ENCODE data around the gene TJP1. TPM values are rescaled to one million over a fixed set of nuclear protein-coding genes. Genes with fewer than 3 reads are reported as not detected.

Gene TJP1
- 10 to 100 TPM; 47.2 to 70.1 TPM for total RNA-seq

- Histone ChIP-seq H3K4me3 (peak within 1 kb of the TSS; percentile 65), H3K4me1 (peaks cover 5% of the 10 kb centered on the region), H3K36me3 (no peaks in the 10 kb centered on the region), H3K9me3 (no peaks in the 10 kb centered on the region), H3K27me3 (no peaks in the 10 kb centered on the region), H3K9ac (ENCODE audit: low read depth in 2 of 2, low read length in 2 of 2) (peak within 1 kb of the TSS; percentile 71 to 84), H3K27ac (peak within 1 kb of the TSS; percentile 90)
- DNase-seq, result peak; percentile 83
- intact Hi-C loops (cut with DNase I), result loop anchor here (10.0 kb wide), 1 partner anchor 127 kb away; no protein-coding TSS in a partner anchor
- no peak for TF ChIP-seq CTCF (IDR thresholded peaks at IDR 0.05)
Measured at GRCh38 chr15:29822100-29822683, at the start of gene TJP1. Gene TJP1, minus strand, starts transcription at chr15:29822468. Its CDS starts 440 bp downstream, at chr15:29822028.

- H3K4me1 ChIP-seq, result no peaks in the 10 kb centered on the region
- no peak overlapping the region for H3K4me3 ChIP-seq
- no peaks in the 10 kb centered on the region for H3K36me3 ChIP-seq
- H3K9ac ChIP-seq (ENCODE audit: low read depth in 2 of 2, low read length in 2 of 2), result no peak overlapping the region
- H3K9me3 ChIP-seq, result no peaks in the 10 kb centered on the region
- no peak overlapping the region for H3K27ac ChIP-seq
- no peaks in the 10 kb centered on the region for H3K27me3 ChIP-seq
- no peak for DNase-seq
- no peak for TF ChIP-seq CTCF (IDR thresholded peaks at IDR 0.05)
- intact Hi-C loops (cut with DNase I), result no loop called here
Measured at GRCh38 chr15:29871401-29871800, 49.1 kb upstream of the TJP1 start.

GRCh38 chr15:29870495-29871151 is 48.4 kb upstream of the TJP1 start:
- H3K9ac ChIP-seq (ENCODE audit: low read depth in 2 of 2, low read length in 2 of 2), result no peak overlapping the region
- intact Hi-C loops (cut with DNase I), result no loop called here

GRCh38 chr15:29867241-29868000 is 45.2 kb upstream of the TJP1 start:
- DNase-seq, result no peak
- H3K4me1 ChIP-seq, result no peaks in the 10 kb centered on the region
- TF ChIP-seq CTCF (IDR thresholded peaks at IDR 0.05), result no peak
- no peaks in the 10 kb centered on the region for H3K36me3 ChIP-seq
- no peak overlapping the region for H3K4me3 ChIP-seq
- no peak overlapping the region for H3K9ac ChIP-seq (ENCODE audit: low read depth in 2 of 2, low read length in 2 of 2)
- no peak overlapping the region for H3K27ac ChIP-seq
- intact Hi-C loops (cut with DNase I), result no loop called here
- H3K27me3 ChIP-seq, result no peaks in the 10 kb centered on the region
- no peaks in the 10 kb centered on the region for H3K9me3 ChIP-seq

More at GRCh38 chr15:29870495-29871151, 48.4 kb upstream of the TJP1 start:
- no peak for TF ChIP-seq CTCF (IDR thresholded peaks at IDR 0.05)
- Histone ChIP-seq H3K36me3 (no peaks in the 10 kb centered on the region), H3K4me3 (no peak overlapping the region), H3K27ac (no peak overlapping the region), H3K9me3 (no peaks in the 10 kb centered on the region), H3K27me3 (no peaks in the 10 kb centered on the region), H3K4me1 (no peaks in the 10 kb centered on the region)
- no peak for DNase-seq

DNA sequence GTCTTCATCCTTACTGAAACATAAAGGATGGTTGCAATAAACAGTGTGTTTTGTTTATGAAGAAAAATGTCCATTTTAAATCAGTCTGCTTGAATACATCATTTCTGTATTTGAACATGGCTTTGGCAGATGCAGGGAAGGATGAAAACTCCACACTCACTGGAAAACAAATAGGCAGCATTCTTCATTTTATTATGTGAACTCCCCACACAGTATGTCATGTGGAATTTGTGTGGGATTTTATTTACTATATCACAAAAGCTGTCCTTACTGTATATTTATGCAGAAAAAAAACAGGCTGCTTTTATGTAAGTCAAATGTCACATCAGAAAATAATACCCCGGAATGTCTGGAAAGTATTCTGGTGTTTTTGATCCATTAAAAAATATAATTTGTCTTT is 44.1 kb upstream of the TJP1 start:
- H3K36me3 ChIP-seq, result no peaks in the 10 kb centered on the region
- TF ChIP-seq CTCF (IDR thresholded peaks at IDR 0.05), result no peak
- no peak overlapping the region for H3K27ac ChIP-seq
- DNase-seq, result no peak
- no peak overlapping the region for H3K4me3 ChIP-seq
- no peaks in the 10 kb centered on the region for H3K9me3 ChIP-seq
- H3K27me3 ChIP-seq, result no peaks in the 10 kb centered on the region
- no peaks in the 10 kb centered on the region for H3K4me1 ChIP-seq
- intact Hi-C loops (cut with DNase I), result no loop called here
- no peak overlapping the region for H3K9ac ChIP-seq (ENCODE audit: low read depth in 2 of 2, low read length in 2 of 2)

Data from colonic mucosa (tissue), 4 donors.